Stimulated activated CD4-positive, alpha-beta T cell treated with anti-CD3 and anti-CD28 coated beads, Interleukin-2, amount 100 ng/mL, for 48 hours (primary cell): ENCODE results near the gene PTK6.
"Not testable (repeated sequence)": the region's sequence is repeated elsewhere in the genome, so short reads cannot be mapped to it uniquely, and the experiment has no call there.

Experiments used
- DNase-seq, 2 donors: peaks; one replicate each; pipeline ENCODE4 v3.0.0-alpha.2; 2020

PTK6 gene

GRCh38 chr20:63536997-63537524 lies at the start of gene PTK6:
TSS of gene PTK6 (minus strand) at chr20:63537376. CDS start at chr20:63537314, 62 bp downstream.
- peak; percentile 32 to 35 for DNase-seq

- DNase-seq: no peak
These were observed 49.6 kb upstream of the PTK6 start for GRCh38 chr20:63586797-63587196.

- DNase-seq: no peak
These were observed 48.7 kb upstream of the PTK6 start for GRCh38 chr20:63585616-63586565.

- no peak for DNase-seq
These were observed 45.3 kb upstream of the PTK6 start for GRCh38 chr20:63582382-63583063.

GRCh38 chr20:63580796-63581461 lies 43.8 kb upstream of the PTK6 start:
- peak; percentile 36 to 57 for DNase-seq

GRCh38 chr20:63579017-63579694 lies 42.0 kb upstream of the PTK6 start:
- no peak for DNase-seq

GRCh38 chr20:63578224-63579016 lies 41.2 kb upstream of the PTK6 start:
- DNase-seq: no peak

GRCh38 chr20:63577317-63577894 lies 40.2 kb upstream of the PTK6 start:
- no peak for DNase-seq

GRCh38 chr20:63576311-63576710 lies 39.1 kb upstream of the PTK6 start:
- DNase-seq: no peak

GRCh38 chr20:63574829-63575743 lies 37.9 kb upstream of the PTK6 start:
- DNase-seq: no peak

GRCh38 chr20:63574156-63574828 lies 37.1 kb upstream of the PTK6 start, which contains the start of gene HELZ2:
TSS of gene HELZ2 (minus strand) at chr20:63574239. CDS start at chr20:63572385, 1,854 bp downstream.
- peak; percentile 29 to 33 for DNase-seq

- DNase-seq: no peak
These were observed 36.5 kb upstream of the PTK6 start for GRCh38 chr20:63573647-63574131.

- DNase-seq: no peak
These were observed 35.8 kb upstream of the PTK6 start for GRCh38 chr20:63572788-63573646.

- no peak for DNase-seq
These were observed 35.1 kb upstream of the PTK6 start for GRCh38 chr20:63572071-63572787.

GRCh38 chr20:63571087-63571478 lies 33.9 kb upstream of the PTK6 start:
- DNase-seq: not testable (repeated sequence)

GRCh38 chr20:63570281-63571086 lies 33.3 kb upstream of the PTK6 start:
- DNase-seq: no peak
